IMR-90 (cell line): ENCODE results near the gene FXYD5. TPM values are rescaled to one million over a fixed set of nuclear protein-coding genes. Genes with fewer than 3 reads are reported as not detected.

Experiments
- ATAC-seq: fragments of 200-7000 bp; cut with Tn5 transposase; 2 replicates; pipeline ENCODE4 v1.9.1; 2020; ENCODE audit warnings: low read depth, mild to moderate bottlenecking, moderate library complexity
- BruUV-seq: library from RNA; stranded (reverse); fragments of 400-500 nt; replicated peaks from 2 replicates; lab custom pipeline; 2021; lab: Mats Ljungman, UMichigan
- CTCF ChIA-PET: fragments of 300-600 bp; formaldehyde crosslinking; extraction: SDS; loops from one replicate; lab custom pipeline; 2021; ENCODE audit warnings: antibody characterized with exemption; lab: Yijun Ruan, JAX
- POLR2A ChIA-PET: fragments of 300-600 bp; sonication (Branson Sonifier 250); formaldehyde crosslinking; loops from one replicate; lab custom pipeline; 2022; ENCODE audit warnings: antibody characterized with exemption; ENCODE audit not compliant: unreplicated experiment; lab: Charles Lee
- DNase-seq: peaks from one replicate; pipeline ENCODE4 v3.0.0; 2013
- H2AFZ ChIP-seq: replicated peaks from 2 replicates; pipeline ENCODE3; 2013; ENCODE audit warnings: low read length, mild to moderate bottlenecking; ENCODE audit not compliant: poor library complexity
- H2AK5ac ChIP-seq: 2 replicates; pipeline ENCODE4 v1.6.1; 2013; ENCODE audit warnings: low read depth, low read length, inconsistent platforms
- H2AK9ac ChIP-seq: replicated peaks from 2 replicates; pipeline ENCODE3; 2013; ENCODE audit warnings: mild to moderate bottlenecking, low read depth, low read length, moderate library complexity; ENCODE audit not compliant: poor library complexity
- H2BK120ac ChIP-seq: 2 replicates; pipeline ENCODE4 v1.6.1; 2013; ENCODE audit warnings: low read depth, low read length, inconsistent platforms
- H2BK15ac ChIP-seq: 3 replicates; pipeline ENCODE4 v1.6.1; 2013; ENCODE audit warnings: low read depth, low read length, inconsistent platforms
- H2BK20ac ChIP-seq: 2 replicates; pipeline ENCODE4 v1.6.1; 2013; ENCODE audit warnings: low read depth, mild to moderate bottlenecking, inconsistent platforms, low read length, moderate library complexity
- H2BK5ac ChIP-seq: 2 replicates; pipeline ENCODE4 v1.6.1; 2013; ENCODE audit warnings: mild to moderate bottlenecking, low read depth, low read length, inconsistent platforms; ENCODE audit not compliant: poor library complexity, severe bottlenecking
- H3K14ac ChIP-seq: replicated peaks from 2 replicates; pipeline ENCODE4 v1.6.1; 2013; ENCODE audit warnings: low read depth, low read length, inconsistent platforms
- H3K18ac ChIP-seq: 2 replicates; pipeline ENCODE4 v1.6.1; 2013; ENCODE audit warnings: low read depth, low read length, control low read depth
- H3K23ac ChIP-seq: 2 replicates; pipeline ENCODE4 v1.6.1; 2013; ENCODE audit warnings: low read depth, low read length, inconsistent platforms
- H3K27ac ChIP-seq: 2 replicates; pipeline ENCODE4 v1.5.1; 2013; ENCODE audit warnings: mild to moderate bottlenecking, control low read depth, low read length; ENCODE audit not compliant: insufficient read depth
- H3K27me3 ChIP-seq: 2 replicates; pipeline ENCODE4 v1.6.1; 2013; ENCODE audit warnings: low read length; ENCODE audit not compliant: control insufficient read depth, insufficient read depth
- H3K36me3 ChIP-seq: 2 replicates; pipeline ENCODE4 v1.6.1; 2013; ENCODE audit warnings: low read length, mixed read lengths; ENCODE audit not compliant: control insufficient read depth, insufficient read depth
- H3K4ac ChIP-seq: 2 replicates; pipeline ENCODE4 v1.6.1; 2013; ENCODE audit warnings: low read depth, low read length, inconsistent platforms
- H3K4me1 ChIP-seq: 2 replicates; pipeline ENCODE4 v1.6.1; 2013; ENCODE audit warnings: low read length, mixed read lengths; ENCODE audit not compliant: control insufficient read depth, insufficient read depth
- H3K4me2 ChIP-seq: 2 replicates; pipeline ENCODE4 v1.6.1; 2013; ENCODE audit warnings: low read depth, mild to moderate bottlenecking, control low read depth, low read length, moderate library complexity
- H3K4me3 ChIP-seq: 2 replicates; pipeline ENCODE4 v1.5.1; 2013; ENCODE audit warnings: low read depth, mild to moderate bottlenecking, control low read depth, low read length, moderate library complexity; ENCODE audit not compliant: insufficient read depth
- H3K56ac ChIP-seq: 2 replicates; pipeline ENCODE4 v1.6.1; 2013; ENCODE audit warnings: low read length, inconsistent platforms; ENCODE audit not compliant: insufficient read depth; ENCODE audit errors: extremely low read depth
- H3K79me1 ChIP-seq, 2 experiments: 2 replicates each; pipeline ENCODE4 v1.6.1; 2013; ENCODE audit warnings: low read length in 2 of 2, inconsistent platforms in 1 of 2, low read depth in 1 of 2
- H3K9ac ChIP-seq: 2 replicates; pipeline ENCODE4 v1.6.1; 2013; ENCODE audit warnings: low read depth, low read length, control low read depth
- H3K9me1 ChIP-seq: 2 replicates; pipeline ENCODE4 v1.6.1; 2013; ENCODE audit warnings: low read length, inconsistent platforms; ENCODE audit not compliant: insufficient read depth
- H3K9me3 ChIP-seq: 2 replicates; pipeline ENCODE4 v1.6.1; 2013; ENCODE audit warnings: low read length; ENCODE audit not compliant: control insufficient read depth, insufficient read depth
- H4K20me1 ChIP-seq: 2 replicates; pipeline ENCODE4 v1.6.1; 2013; ENCODE audit warnings: low read length, inconsistent platforms; ENCODE audit not compliant: insufficient read depth
- H4K5ac ChIP-seq: 2 replicates; pipeline ENCODE4 v1.6.1; 2013; ENCODE audit warnings: mild to moderate bottlenecking, low read depth, low read length, control low read depth
- H4K8ac ChIP-seq, 2 experiments: 2 replicates each; pipeline ENCODE4 v1.6.1; 2013; ENCODE audit warnings: low read depth in 2 of 2, low read length in 2 of 2, control low read depth in 1 of 2, inconsistent platforms in 1 of 2
- H4K91ac ChIP-seq: 2 replicates; pipeline ENCODE4 v1.6.1; 2013; ENCODE audit warnings: low read depth, low read length, inconsistent platforms; ENCODE audit not compliant: insufficient read depth
- BHLHE40 ChIP-seq: fragments of 150-350 bp; IDR thresholded peaks from 2 replicates; pipeline ENCODE4 v1.6.1; 2016; ENCODE audit warnings: mild to moderate bottlenecking, low read depth, low read length
- CEBPB ChIP-seq: IDR thresholded peaks from 2 replicates; pipeline ENCODE4 v1.6.1; 2012; ENCODE audit warnings: low read depth, low read length, improper control_type of control experiment
- CHD1 ChIP-seq: IDR thresholded peaks from 2 replicates; pipeline ENCODE4 v1.6.1; 2012; ENCODE audit warnings: low read depth, low read length, improper control_type of control experiment
- FOS ChIP-seq: fragments of 150-350 bp; IDR thresholded peaks from 2 replicates; pipeline ENCODE4 v1.6.1; 2016; ENCODE audit warnings: low read depth, low read length
- MAFK ChIP-seq: IDR thresholded peaks from 2 replicates; pipeline ENCODE4 v1.6.1; 2012; ENCODE audit warnings: low read depth, low read length, improper control_type of control experiment
- MAZ ChIP-seq: IDR thresholded peaks from 2 replicates; pipeline ENCODE4 v1.6.1; 2012; ENCODE audit warnings: low read depth, mild to moderate bottlenecking, low read length, improper control_type of control experiment, moderate library complexity, borderline replicate concordance
- MXI1 ChIP-seq: IDR thresholded peaks from 2 replicates; pipeline ENCODE4 v1.6.1; 2012; ENCODE audit warnings: low read depth, mild to moderate bottlenecking, low read length, moderate library complexity, borderline replicate concordance
- NFE2L2 ChIP-seq: fragments of 150-350 bp; IDR thresholded peaks from 2 replicates; pipeline ENCODE4 v1.6.1; 2016; ENCODE audit warnings: low read depth, mild to moderate bottlenecking, low read length
- RAD21 ChIP-seq: IDR thresholded peaks from 2 replicates; pipeline ENCODE4 v1.6.1; 2012; ENCODE audit warnings: low read length, improper control_type of control experiment
- RCOR1 ChIP-seq: IDR thresholded peaks from 2 replicates; pipeline ENCODE4 v1.6.1; 2012; ENCODE audit warnings: mild to moderate bottlenecking, low read length, improper control_type of control experiment; ENCODE audit not compliant: insufficient replicate concordance
- RFX5 ChIP-seq: IDR thresholded peaks from 2 replicates; pipeline ENCODE4 v1.8.0; 2012; ENCODE audit warnings: low read depth, mild to moderate bottlenecking, low read length, moderate library complexity
- SMC3 ChIP-seq: fragments of 150-350 bp; IDR thresholded peaks from 2 replicates; pipeline ENCODE4 v1.6.1; 2016; ENCODE audit warnings: low read depth, mild to moderate bottlenecking, antibody characterized with exemption, low read length, moderate library complexity
- WGBS, 2 experiments: methylation state at CpG; one replicate each; pipeline versions ENCODE4 v1.1.5 to v1.1.7; 2013; ENCODE audit warnings: missing lambda C conversion rate in 2 of 2; ENCODE audit not compliant: insufficient read length in 1 of 2; ENCODE audit errors: extremely low coverage in 2 of 2; 5-methylcytosine and 5-hydroxymethylcytosine counted together
- dilution Hi-C: fragments of 300-500 bp; cut with HindIII; formaldehyde crosslinking; loops from one replicate; pipeline ENCODE4 v1.14.3; 2018; ENCODE audit warnings: low sequenced_read_pairs; ENCODE audit not compliant: unreplicated experiment
- in situ Hi-C: fragments of 300-500 bp; cut with MboI; formaldehyde crosslinking; loops from 3 replicates; pipeline ENCODE4 v1.14.3; 2019; ENCODE audit warnings: low sequenced_read_pairs, inconsistent platforms, mixed read lengths
- intact Hi-C: fragments of 100-400 bp; cut with micrococcal nuclease; formaldehyde crosslinking; loops from 2 replicates; pipeline ENCODE4 v1.10.0; 2022
- polyA plus RNA-seq, 3 experiments: library from polyadenylated mRNA; depleted of rRNA; stranded (reverse); fragments of >200 nt; gene quantifications; 2 replicates each; pipeline ENCODE4 v1.2.3, GENCODE V29; 2012; ENCODE audit warnings: low replicate concordance in 1 of 3
- total RNA-seq: library from RNA; depleted of rRNA; stranded (reverse); fragments of >200 nt; gene quantifications from 2 replicates; pipeline ENCODE4 v1.2.3, GENCODE V29; 2012
- TF ChIP-seq, protein P1 (sequence below): conservative IDR thresholded peaks from 2 replicates; pipeline ENCODE4 v1.5.1; 2012; ENCODE audit warnings: mild to moderate bottlenecking, low read depth, low read length, improper control_type of control experiment
- TF ChIP-seq, protein P2 (sequence below): fragments of 150-350 bp; IDR thresholded peaks from 2 replicates; pipeline ENCODE4 v1.6.1; 2016; ENCODE audit warnings: low read depth, mild to moderate bottlenecking, low read length, moderate library complexity, borderline replicate concordance
- TF ChIP-seq, protein P3 (sequence below): fragments of 150-350 bp; IDR thresholded peaks from 2 replicates; pipeline ENCODE4 v1.6.1; 2017; ENCODE audit warnings: mild to moderate bottlenecking, antibody characterized with exemption, low read length, low read depth

The FXYD5 gene
- total and polyA plus RNA-seq, 2 of the 4 experiments (the other 2 are of a cell fraction) = 53.6 to 245 TPM

DNA sequence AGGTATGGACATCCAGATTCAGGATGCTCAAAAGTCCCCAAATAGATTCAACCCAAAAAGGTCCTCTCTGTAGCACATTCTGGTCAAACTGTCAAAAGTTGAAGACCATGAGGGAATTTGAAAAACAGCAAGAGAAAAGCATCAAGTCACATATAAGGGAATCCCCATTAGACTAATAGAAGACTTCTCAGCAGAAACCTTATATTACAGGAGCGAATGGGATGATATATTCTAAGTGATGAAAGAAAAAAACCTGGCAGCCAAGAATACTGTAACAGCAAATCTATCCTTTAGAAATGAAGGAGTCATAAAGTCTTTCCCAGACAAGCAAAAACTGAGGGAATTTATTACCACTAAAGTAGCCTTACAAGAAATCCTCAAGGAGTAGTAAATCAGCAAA lies 29.7 kb downstream of the FXYD5 start:
- no peak overlapping the region for H2BK5ac ChIP-seq
- CTCF ChIA-PET = interaction anchor here (0.6 kb wide), 1 partner anchor 15 kb away, joined by 3 read pairs; no protein-coding TSS in a partner anchor

More for the DNA sequence above, 29.7 kb downstream of the FXYD5 start:
- no peaks in the 10 kb centered on the region for H3K79me1 ChIP-seq
- H4K5ac ChIP-seq = no peak overlapping the region
- H3K4me3 ChIP-seq = no peak overlapping the region
- dilution Hi-C loops = no loop called here
- no peak overlapping the region for H3K18ac ChIP-seq
- H3K27me3 ChIP-seq = peaks cover under 1% of the 10 kb centered on the region; the same call in 1 of the 2 replicates
- H3K36me3 ChIP-seq = no peaks in the 10 kb centered on the region
- no CpG with 5 or more reads among the region's 1 CpG for WGBS, 2 experiments
- in situ Hi-C loops = no loop called here
- H3K56ac ChIP-seq = no peak overlapping the region
- no peak overlapping the region for H2AK5ac ChIP-seq
- no peaks in the 10 kb centered on the region for H3K9me1 ChIP-seq
- DNase-seq (no peak), ATAC-seq (no peak)
- no peak overlapping the region for H4K8ac ChIP-seq
- no peak overlapping the region for H4K91ac ChIP-seq
- H3K9me3 ChIP-seq = no peaks in the 10 kb centered on the region
- H2AFZ ChIP-seq = no peak overlapping the region
- H3K4me2 ChIP-seq = no peak overlapping the region
- intact Hi-C loops = no loop called here
- POLR2A ChIA-PET = no interaction called here
- H4K20me1 ChIP-seq = no peaks in the 10 kb centered on the region
- no peak overlapping the region for H3K14ac ChIP-seq
- H2BK15ac ChIP-seq = no peak overlapping the region
- no peak overlapping the region for H3K23ac ChIP-seq
- no peak overlapping the region for H3K4ac ChIP-seq
- no peak overlapping the region for H2BK120ac ChIP-seq
- H3K9ac ChIP-seq = no peak overlapping the region
- H2AK9ac ChIP-seq = no peak overlapping the region
- no peak for TF ChIP-seq BHLHE40
- no peak for TF ChIP-seq MAFK
- no peak for TF ChIP-seq RAD21
- TF ChIP-seq RCOR1 = no peak
- no peak for TF ChIP-seq SMC3
- no peak for TF ChIP-seq RFX5
- no peak for TF ChIP-seq MAZ
- TF ChIP-seq MXI1 = no peak
- TF ChIP-seq NFE2L2 = no peak
- no peak for TF ChIP-seq CEBPB
- TF ChIP-seq FOS = no peak
- no peak for TF ChIP-seq CHD1
- TF ChIP-seq, protein P1, sequence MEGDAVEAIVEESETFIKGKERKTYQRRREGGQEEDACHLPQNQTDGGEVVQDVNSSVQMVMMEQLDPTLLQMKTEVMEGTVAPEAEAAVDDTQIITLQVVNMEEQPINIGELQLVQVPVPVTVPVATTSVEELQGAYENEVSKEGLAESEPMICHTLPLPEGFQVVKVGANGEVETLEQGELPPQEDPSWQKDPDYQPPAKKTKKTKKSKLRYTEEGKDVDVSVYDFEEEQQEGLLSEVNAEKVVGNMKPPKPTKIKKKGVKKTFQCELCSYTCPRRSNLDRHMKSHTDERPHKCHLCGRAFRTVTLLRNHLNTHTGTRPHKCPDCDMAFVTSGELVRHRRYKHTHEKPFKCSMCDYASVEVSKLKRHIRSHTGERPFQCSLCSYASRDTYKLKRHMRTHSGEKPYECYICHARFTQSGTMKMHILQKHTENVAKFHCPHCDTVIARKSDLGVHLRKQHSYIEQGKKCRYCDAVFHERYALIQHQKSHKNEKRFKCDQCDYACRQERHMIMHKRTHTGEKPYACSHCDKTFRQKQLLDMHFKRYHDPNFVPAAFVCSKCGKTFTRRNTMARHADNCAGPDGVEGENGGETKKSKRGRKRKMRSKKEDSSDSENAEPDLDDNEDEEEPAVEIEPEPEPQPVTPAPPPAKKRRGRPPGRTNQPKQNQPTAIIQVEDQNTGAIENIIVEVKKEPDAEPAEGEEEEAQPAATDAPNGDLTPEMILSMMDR = no peak
- TF ChIP-seq, protein P2, sequence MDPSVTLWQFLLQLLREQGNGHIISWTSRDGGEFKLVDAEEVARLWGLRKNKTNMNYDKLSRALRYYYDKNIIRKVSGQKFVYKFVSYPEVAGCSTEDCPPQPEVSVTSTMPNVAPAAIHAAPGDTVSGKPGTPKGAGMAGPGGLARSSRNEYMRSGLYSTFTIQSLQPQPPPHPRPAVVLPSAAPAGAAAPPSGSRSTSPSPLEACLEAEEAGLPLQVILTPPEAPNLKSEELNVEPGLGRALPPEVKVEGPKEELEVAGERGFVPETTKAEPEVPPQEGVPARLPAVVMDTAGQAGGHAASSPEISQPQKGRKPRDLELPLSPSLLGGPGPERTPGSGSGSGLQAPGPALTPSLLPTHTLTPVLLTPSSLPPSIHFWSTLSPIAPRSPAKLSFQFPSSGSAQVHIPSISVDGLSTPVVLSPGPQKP = no peak
- TF ChIP-seq, protein P3, sequence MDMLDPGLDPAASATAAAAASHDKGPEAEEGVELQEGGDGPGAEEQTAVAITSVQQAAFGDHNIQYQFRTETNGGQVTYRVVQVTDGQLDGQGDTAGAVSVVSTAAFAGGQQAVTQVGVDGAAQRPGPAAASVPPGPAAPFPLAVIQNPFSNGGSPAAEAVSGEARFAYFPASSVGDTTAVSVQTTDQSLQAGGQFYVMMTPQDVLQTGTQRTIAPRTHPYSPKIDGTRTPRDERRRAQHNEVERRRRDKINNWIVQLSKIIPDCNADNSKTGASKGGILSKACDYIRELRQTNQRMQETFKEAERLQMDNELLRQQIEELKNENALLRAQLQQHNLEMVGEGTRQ = no peak
- BruUV-seq = no TSS peak
- no peaks in the 10 kb centered on the region for H3K4me1 ChIP-seq
- H2BK20ac ChIP-seq = no peak overlapping the region
- H3K27ac ChIP-seq = no peak overlapping the region
